Lower lobe of right lung (tissue), 2 donors: Measurements from ENCODE around the gene TSPAN11. TPM values are rescaled to one million over a fixed set of nuclear protein-coding genes. Genes with fewer than 3 reads are reported as not detected.

ENCODE experiments used
- ATAC-seq, 2 donors: fragments of 200-7000 bp; cut with Tn5 transposase; one replicate each; pipeline ENCODE4 v1.9.1; 2020 to 2022; ENCODE audit warnings: mild to moderate bottlenecking in 2 of 2, moderate library complexity in 2 of 2
- DNase-seq: peaks from one replicate; pipeline ENCODE4 v3.0.0-alpha.2; 2020
- H3K27ac ChIP-seq: fragments of 200-600 bp; one replicate; pipeline ENCODE4 v1.8.0; 2022
- H3K27me3 ChIP-seq: fragments of 200-600 bp; one replicate; pipeline ENCODE4 v1.8.0; 2022; ENCODE audit warnings: low read depth
- H3K36me3 ChIP-seq: fragments of 200-600 bp; one replicate; pipeline ENCODE4 v1.8.0; 2022; ENCODE audit warnings: mild to moderate bottlenecking
- H3K4me1 ChIP-seq: fragments of 200-600 bp; one replicate; pipeline ENCODE4 v1.8.0; 2022
- H3K4me3 ChIP-seq: fragments of 200-600 bp; one replicate; pipeline ENCODE4 v1.8.0; 2022; ENCODE audit warnings: mild to moderate bottlenecking
- H3K9me3 ChIP-seq: fragments of 200-600 bp; one replicate; pipeline ENCODE4 v1.8.0; 2022
- CTCF ChIP-seq: fragments of 200-600 bp; IDR thresholded peaks from one replicate; pipeline ENCODE4 v1.8.0; 2022; ENCODE audit warnings: antibody characterized with exemption, mild to moderate bottlenecking
- intact Hi-C: fragments of 100-400 bp; cut with DNase I; formaldehyde crosslinking; loops from one replicate; pipeline ENCODE4 v1.11.0; 2022
- total RNA-seq: library from RNA; stranded (reverse); fragmentation: NEBNext Ultra II Directional; extraction: Animal tissue kit (Norgen Biotek cat#: 25700); gene quantifications from one replicate; pipeline ENCODE4 v1.2.1, GENCODE V29; 2021
- donor health status: DM: no; HTN: yes; CAD: no; lungs with severe emphysema.

The TSPAN11 gene
- total RNA-seq, 1 donor from 2014 or later, result 9.1 TPM

- Histone ChIP-seq H3K4me1 (peaks cover 6% of the 10 kb centered on the region), H3K9me3 (no peaks in the 10 kb centered on the region), H3K27me3 (peaks cover 24% of the 10 kb centered on the region), H3K36me3 (no peaks in the 10 kb centered on the region), H3K4me3 (peak overlapping the region; percentile 50), H3K27ac (no peak overlapping the region)
- intact Hi-C loops, result no loop called here
- no peak for TF ChIP-seq CTCF
- DNase-seq (no peak), ATAC-seq (no peak)
Measured at GRCh38 chr12:30927222-30927611, 669 bp downstream of the TSPAN11 start.

GRCh38 chr12:30928356-30929244, 2.1 kb downstream of the TSPAN11 start:
- no peak for TF ChIP-seq CTCF
- DNase-seq, result no peak
- H3K4me1 ChIP-seq, result peaks cover 6% of the 10 kb centered on the region

DNA sequence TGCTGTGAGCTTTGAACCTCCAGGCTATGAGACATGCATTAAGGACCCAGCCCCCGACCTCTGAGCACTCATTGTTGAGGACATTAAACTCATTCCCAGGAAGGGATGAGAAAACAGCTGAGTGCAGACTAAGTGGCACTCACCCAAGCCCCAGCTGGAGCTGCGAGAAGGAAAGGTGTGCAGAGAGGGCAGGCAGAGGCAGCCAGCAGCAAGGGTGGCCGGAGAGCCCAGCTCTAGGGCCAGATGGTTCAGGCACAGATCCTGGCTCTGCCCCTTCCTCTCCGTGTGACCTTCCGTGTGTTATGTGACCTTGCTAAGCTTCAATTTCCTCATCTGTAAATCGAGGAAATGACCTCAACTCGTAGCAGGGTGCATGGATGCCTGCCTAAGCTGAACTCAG, 3.7 kb downstream of the TSPAN11 start:
- no peaks in the 10 kb centered on the region for H3K9me3 ChIP-seq
- ATAC-seq (peak in 1 of 2 donors; percentile 27), DNase-seq (no peak)
- intact Hi-C loops, result no loop called here
- peaks cover 16% of the 10 kb centered on the region for H3K27me3 ChIP-seq
- H3K27ac ChIP-seq, result no peak overlapping the region
- TF ChIP-seq CTCF, result no peak
- H3K4me3 ChIP-seq, result no peak overlapping the region
- H3K4me1 ChIP-seq, result peaks cover 6% of the 10 kb centered on the region
- no peaks in the 10 kb centered on the region for H3K36me3 ChIP-seq

More at GRCh38 chr12:30928356-30929244, 2.1 kb downstream of the TSPAN11 start:
- Histone ChIP-seq H3K9me3 (no peaks in the 10 kb centered on the region), H3K4me3 (no peak overlapping the region), H3K27me3 (peaks cover 24% of the 10 kb centered on the region), H3K27ac (no peak overlapping the region), H3K36me3 (no peaks in the 10 kb centered on the region)
- intact Hi-C loops, result no loop called here
- no peak for ATAC-seq

GRCh38 chr12:30930641-30931040, 4.1 kb downstream of the TSPAN11 start:
- no peaks in the 10 kb centered on the region for H3K9me3 ChIP-seq
- H3K27ac ChIP-seq, result no peak overlapping the region
- DNase-seq, result no peak
- H3K27me3 ChIP-seq, result peaks cover 14% of the 10 kb centered on the region
- no peak for ATAC-seq
- no peak for TF ChIP-seq CTCF
- no peak overlapping the region for H3K4me3 ChIP-seq
- no peaks in the 10 kb centered on the region for H3K36me3 ChIP-seq
- intact Hi-C loops, result no loop called here
- peaks cover 6% of the 10 kb centered on the region for H3K4me1 ChIP-seq

- Histone ChIP-seq H3K4me1 (no peaks in the 10 kb centered on the region), H3K9me3 (no peaks in the 10 kb centered on the region), H3K27me3 (no peaks in the 10 kb centered on the region), H3K36me3 (no peaks in the 10 kb centered on the region), H3K27ac (no peak overlapping the region), H3K4me3 (no peak overlapping the region)
- no peak for DNase-seq
- no peak for TF ChIP-seq CTCF
- no peak for ATAC-seq
- intact Hi-C loops, result no loop called here
Measured at GRCh38 chr12:30932881-30933280, 6.3 kb downstream of the TSPAN11 start.
